HEK293 (cell line): ENCODE data around the gene KIAA0319L.

Source experiments
- CTCF ChIA-PET: fragments of 350-600 bp; formaldehyde crosslinking; extraction: SDS; loops from one replicate; lab custom pipeline; 2021; ENCODE audit warnings: antibody characterized with exemption; lab: Yijun Ruan, JAX
- POLR2A ChIA-PET: fragments of 300-600 bp; formaldehyde crosslinking; extraction: SDS; loops from one replicate; lab custom pipeline; 2020; ENCODE audit warnings: antibody characterized with exemption, inconsistent platforms; lab: Yijun Ruan, JAX
- H3K27ac ChIP-seq: fragments of 200-500 bp; sonication (Bioruptor generic); 2 replicates; pipeline ENCODE4 v1.5.1; 2014; ENCODE audit warnings: low read depth, low read length, control low read depth, inconsistent platforms; ENCODE audit errors: extremely low read depth
- H3K36me3 ChIP-seq, 2 experiments: fragments of 200-500 bp in 1 of 2; sonication (Bioruptor generic) in 1 of 2; 1 replicate in 1 of 2; 2 replicates in 1 of 2; pipeline ENCODE4 v1.5.1; 2014 to 2017; ENCODE audit warnings: inconsistent platforms in 2 of 2, low read length in 2 of 2; ENCODE audit not compliant: control insufficient read depth in 2 of 2, insufficient read depth in 1 of 2
- H3K4me1 ChIP-seq: fragments of 200-500 bp; sonication (Bioruptor generic); 2 replicates; pipeline ENCODE4 v1.5.1; 2014; ENCODE audit warnings: mild to moderate bottlenecking, low read length, inconsistent platforms; ENCODE audit not compliant: control insufficient read depth, insufficient read depth
- H3K4me3 ChIP-seq: 2 replicates; pipeline ENCODE4 v1.5.1; 2011; ENCODE audit warnings: low read depth, mild to moderate bottlenecking, control low read depth, low read length, moderate library complexity
- H3K9me3 ChIP-seq: fragments of 200-500 bp; sonication (Bioruptor generic); 2 replicates; pipeline ENCODE4 v1.5.1; 2014; ENCODE audit warnings: low read depth, low read length, inconsistent platforms; ENCODE audit not compliant: control insufficient read depth, insufficient read depth
- BCL11B ChIP-seq: fragments of 450-650 bp; formaldehyde crosslinking; IDR thresholded peaks from 2 replicates; pipeline ENCODE4 v1.5.1; 2016; ENCODE audit warnings: low read depth, missing biosample characterization, missing genetic modification characterization
- EGR2 ChIP-seq: fragments of 450-650 bp; formaldehyde crosslinking; IDR thresholded peaks from 2 replicates; pipeline ENCODE4 v1.5.1; 2016; ENCODE audit warnings: low read depth, missing biosample characterization, missing genetic modification characterization
- KLF9 ChIP-seq: fragments of 450-650 bp; formaldehyde crosslinking; IDR thresholded peaks from 2 replicates; pipeline ENCODE4 v1.5.1; 2016; ENCODE audit warnings: missing biosample characterization, missing genetic modification characterization, low read depth
- MZF1 ChIP-seq: fragments of 450-650 bp; formaldehyde crosslinking; IDR thresholded peaks from 2 replicates; pipeline ENCODE4 v1.5.1; 2017; ENCODE audit warnings: missing biosample characterization, missing genetic modification characterization, borderline replicate concordance
- SALL2 ChIP-seq: fragments of 450-650 bp; formaldehyde crosslinking; IDR thresholded peaks from 2 replicates; pipeline ENCODE4 v1.5.0; 2017; ENCODE audit warnings: missing biosample characterization, mild to moderate bottlenecking, missing genetic modification characterization, borderline replicate concordance
- SCRT1 ChIP-seq: fragments of 450-650 bp; formaldehyde crosslinking; IDR thresholded peaks from 2 replicates; pipeline ENCODE4 v1.5.1; 2016; ENCODE audit warnings: missing biosample characterization, missing genetic modification characterization, borderline replicate concordance
- ZFHX2 ChIP-seq: fragments of 450-650 bp; formaldehyde crosslinking; conservative IDR thresholded peaks from 2 replicates; pipeline ENCODE4 v1.5.1; 2016; ENCODE audit warnings: missing biosample characterization, missing genetic modification characterization
- ZFP37 ChIP-seq: fragments of 450-650 bp; formaldehyde crosslinking; IDR thresholded peaks from 2 replicates; pipeline ENCODE4 v1.5.1; 2016; ENCODE audit warnings: missing biosample characterization, missing genetic modification characterization
- ZNF112 ChIP-seq: fragments of 450-650 bp; formaldehyde crosslinking; IDR thresholded peaks from 2 replicates; pipeline ENCODE4 v1.5.0; 2017; ENCODE audit warnings: missing biosample characterization, missing genetic modification characterization
- ZNF121 ChIP-seq: fragments of 450-650 bp; formaldehyde crosslinking; IDR thresholded peaks from 2 replicates; pipeline ENCODE4 v1.5.1; 2016; ENCODE audit warnings: missing biosample characterization, missing genetic modification characterization
- ZNF16 ChIP-seq: fragments of 450-650 bp; formaldehyde crosslinking; IDR thresholded peaks from 2 replicates; pipeline ENCODE4 v1.5.1; 2016; ENCODE audit warnings: low read depth, missing biosample characterization, missing genetic modification characterization
- ZNF18 ChIP-seq: fragments of 450-650 bp; formaldehyde crosslinking; IDR thresholded peaks from 2 replicates; pipeline ENCODE4 v1.5.1; 2016; ENCODE audit warnings: missing biosample characterization, missing genetic modification characterization
- ZNF2 ChIP-seq: fragments of 450-650 bp; formaldehyde crosslinking; IDR thresholded peaks from 2 replicates; pipeline ENCODE4 v1.5.1; 2016; ENCODE audit warnings: missing biosample characterization, missing genetic modification characterization
- ZNF274 ChIP-seq, 2 experiments: fragments of 200-500 bp in 1 of 2; fragments of 450-650 bp in 1 of 2; sonication (Bioruptor generic) in 1 of 2; formaldehyde crosslinking in 1 of 2; IDR thresholded peaks; 2 replicates each; pipeline versions ENCODE4 v1.5.1 to v1.6.1; 2014 to 2016; ENCODE audit warnings: borderline replicate concordance in 1 of 2, inconsistent platforms in 1 of 2, low read length in 1 of 2, missing biosample characterization in 1 of 2, missing genetic modification characterization in 1 of 2
- ZNF473 ChIP-seq: fragments of 450-650 bp; formaldehyde crosslinking; IDR thresholded peaks from 2 replicates; pipeline ENCODE4 v1.5.1; 2017; ENCODE audit warnings: missing biosample characterization, missing genetic modification characterization
- ZNF654 ChIP-seq: fragments of 450-650 bp; formaldehyde crosslinking; IDR thresholded peaks from 2 replicates; pipeline ENCODE4 v1.5.1; 2016; ENCODE audit warnings: low read depth, missing biosample characterization, missing genetic modification characterization
- ZNF664 ChIP-seq: fragments of 450-650 bp; formaldehyde crosslinking; IDR thresholded peaks from 2 replicates; pipeline ENCODE4 v1.5.1; 2016; ENCODE audit warnings: missing biosample characterization, missing genetic modification characterization
- TF ChIP-seq, protein P1 (sequence below): fragments of 450-650 bp; formaldehyde crosslinking; IDR thresholded peaks from 2 replicates; pipeline ENCODE4 v1.5.1; 2017; ENCODE audit warnings: missing biosample characterization, missing genetic modification characterization
- TF ChIP-seq, protein P2 (sequence below): fragments of 450-650 bp; formaldehyde crosslinking; IDR thresholded peaks from 2 replicates; pipeline ENCODE4 v1.5.1; 2016; ENCODE audit warnings: missing biosample characterization, missing genetic modification characterization
- TF ChIP-seq, protein P3 (sequence below): fragments of 450-650 bp; formaldehyde crosslinking; IDR thresholded peaks from 2 replicates; pipeline ENCODE4 v1.5.1; 2016; ENCODE audit warnings: missing biosample characterization, missing genetic modification characterization

KIAA0319L gene

DNA sequence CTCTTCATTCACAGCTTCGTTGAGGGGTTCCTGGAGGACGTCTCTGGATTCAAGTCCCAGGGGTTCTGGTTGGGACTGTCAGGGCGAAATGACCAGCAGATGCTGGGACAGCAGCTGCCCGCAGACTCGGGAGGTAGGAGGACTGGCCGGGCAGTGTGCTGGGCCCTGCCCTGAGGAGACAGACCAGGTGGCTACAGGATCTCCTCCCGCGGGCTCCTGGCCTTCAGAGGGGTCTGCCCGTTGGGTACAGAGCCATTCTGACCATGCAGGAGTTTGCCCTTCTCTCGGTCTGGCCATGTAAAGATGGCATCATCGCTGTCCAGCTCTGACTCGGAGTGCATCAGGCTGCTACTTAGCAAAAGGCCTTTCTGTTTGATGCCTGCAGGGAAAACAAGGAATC lies 122.5 kb downstream of the KIAA0319L start:
- Histone ChIP-seq H3K4me1 (no peaks in the 10 kb centered on the region), H3K9me3 (no peaks in the 10 kb centered on the region), H3K36me3 (peaks cover 3 to 84% of the 10 kb centered on the region in 2 experiments; a peak in 2 of 3 replicates), H3K27ac (no peak overlapping the region), H3K4me3 (no peak overlapping the region)
- TF ChIP-seq ZNF274 (IDR thresholded peaks at IDR 0.05; ENCODE audit: low read length) (no peak), ZNF274 (tag by site-specific recombination; IDR thresholded peaks at IDR 0.05; ENCODE audit: borderline replicate concordance) (no peak), SCRT1 (tag by site-specific recombination) (no peak), ZNF16 (tag by site-specific recombination) (no peak), ZNF112 (tag by site-specific recombination) (no peak), KLF9 (tag by site-specific recombination) (no peak), ZNF18 (tag by site-specific recombination) (no peak), ZNF121 (tag by site-specific recombination) (no peak), ZNF473 (tag by site-specific recombination) (no peak), ZNF664 (tag by site-specific recombination) (no peak), BCL11B (no peak), ZFHX2 (no peak), MZF1 (tag by site-specific recombination) (no peak), ZNF2 (tag by site-specific recombination) (no peak), EGR2 (no peak), ZNF654 (no peak), ZFP37 (tag by site-specific recombination) (no peak), SALL2 (tag by site-specific recombination) (no peak)
- TF ChIP-seq, protein P1, sequence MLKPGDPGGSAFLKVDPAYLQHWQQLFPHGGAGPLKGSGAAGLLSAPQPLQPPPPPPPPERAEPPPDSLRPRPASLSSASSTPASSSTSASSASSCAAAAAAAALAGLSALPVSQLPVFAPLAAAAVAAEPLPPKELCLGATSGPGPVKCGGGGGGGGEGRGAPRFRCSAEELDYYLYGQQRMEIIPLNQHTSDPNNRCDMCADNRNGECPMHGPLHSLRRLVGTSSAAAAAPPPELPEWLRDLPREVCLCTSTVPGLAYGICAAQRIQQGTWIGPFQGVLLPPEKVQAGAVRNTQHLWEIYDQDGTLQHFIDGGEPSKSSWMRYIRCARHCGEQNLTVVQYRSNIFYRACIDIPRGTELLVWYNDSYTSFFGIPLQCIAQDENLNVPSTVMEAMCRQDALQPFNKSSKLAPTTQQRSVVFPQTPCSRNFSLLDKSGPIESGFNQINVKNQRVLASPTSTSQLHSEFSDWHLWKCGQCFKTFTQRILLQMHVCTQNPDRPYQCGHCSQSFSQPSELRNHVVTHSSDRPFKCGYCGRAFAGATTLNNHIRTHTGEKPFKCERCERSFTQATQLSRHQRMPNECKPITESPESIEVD = no peak
- TF ChIP-seq, protein P2, sequence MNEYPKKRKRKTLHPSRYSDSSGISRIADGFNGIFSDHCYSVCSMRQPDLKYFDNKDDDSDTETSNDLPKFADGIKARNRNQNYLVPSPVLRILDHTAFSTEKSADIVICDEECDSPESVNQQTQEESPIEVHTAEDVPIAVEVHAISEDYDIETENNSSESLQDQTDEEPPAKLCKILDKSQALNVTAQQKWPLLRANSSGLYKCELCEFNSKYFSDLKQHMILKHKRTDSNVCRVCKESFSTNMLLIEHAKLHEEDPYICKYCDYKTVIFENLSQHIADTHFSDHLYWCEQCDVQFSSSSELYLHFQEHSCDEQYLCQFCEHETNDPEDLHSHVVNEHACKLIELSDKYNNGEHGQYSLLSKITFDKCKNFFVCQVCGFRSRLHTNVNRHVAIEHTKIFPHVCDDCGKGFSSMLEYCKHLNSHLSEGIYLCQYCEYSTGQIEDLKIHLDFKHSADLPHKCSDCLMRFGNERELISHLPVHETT = no peak
- TF ChIP-seq, protein P3, sequence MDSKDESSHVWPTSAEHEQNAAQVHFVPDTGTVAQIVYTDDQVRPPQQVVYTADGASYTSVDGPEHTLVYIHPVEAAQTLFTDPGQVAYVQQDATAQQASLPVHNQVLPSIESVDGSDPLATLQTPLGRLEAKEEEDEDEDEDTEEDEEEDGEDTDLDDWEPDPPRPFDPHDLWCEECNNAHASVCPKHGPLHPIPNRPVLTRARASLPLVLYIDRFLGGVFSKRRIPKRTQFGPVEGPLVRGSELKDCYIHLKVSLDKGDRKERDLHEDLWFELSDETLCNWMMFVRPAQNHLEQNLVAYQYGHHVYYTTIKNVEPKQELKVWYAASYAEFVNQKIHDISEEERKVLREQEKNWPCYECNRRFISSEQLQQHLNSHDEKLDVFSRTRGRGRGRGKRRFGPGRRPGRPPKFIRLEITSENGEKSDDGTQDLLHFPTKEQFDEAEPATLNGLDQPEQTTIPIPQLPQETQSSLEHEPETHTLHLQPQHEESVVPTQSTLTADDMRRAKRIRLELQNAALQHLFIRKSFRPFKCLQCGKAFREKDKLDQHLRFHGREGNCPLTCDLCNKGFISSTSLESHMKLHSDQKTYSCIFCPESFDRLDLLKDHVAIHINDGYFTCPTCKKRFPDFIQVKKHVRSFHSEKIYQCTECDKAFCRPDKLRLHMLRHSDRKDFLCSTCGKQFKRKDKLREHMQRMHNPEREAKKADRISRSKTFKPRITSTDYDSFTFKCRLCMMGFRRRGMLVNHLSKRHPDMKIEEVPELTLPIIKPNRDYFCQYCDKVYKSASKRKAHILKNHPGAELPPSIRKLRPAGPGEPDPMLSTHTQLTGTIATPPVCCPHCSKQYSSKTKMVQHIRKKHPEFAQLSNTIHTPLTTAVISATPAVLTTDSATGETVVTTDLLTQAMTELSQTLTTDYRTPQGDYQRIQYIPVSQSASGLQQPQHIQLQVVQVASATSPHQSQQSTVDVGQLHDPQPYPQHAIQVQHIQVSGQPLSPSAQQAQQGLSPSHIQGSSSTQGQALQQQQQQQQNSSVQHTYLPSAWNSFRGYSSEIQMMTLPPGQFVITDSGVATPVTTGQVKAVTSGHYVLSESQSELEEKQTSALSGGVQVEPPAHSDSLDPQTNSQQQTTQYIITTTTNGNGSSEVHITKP = no peak
- POLR2A ChIA-PET = interaction anchor here (0.6 kb wide), 1 partner anchor 275 kb away, joined by 4 read pairs; no protein-coding TSS in a partner anchor
- CTCF ChIA-PET = interaction anchor here (1.3 kb wide), 1 partner anchor 17 kb away, joined by 5 read pairs; no protein-coding TSS in a partner anchor
